ENCODE results near the gene AGTR1. TPM values are rescaled to one million over a fixed set of nuclear protein-coding genes. Genes with fewer than 3 reads are reported as not detected.

The AGTR1 gene
- total RNA-seq, 2 experiments from 2014 or later: not detected

DNA sequence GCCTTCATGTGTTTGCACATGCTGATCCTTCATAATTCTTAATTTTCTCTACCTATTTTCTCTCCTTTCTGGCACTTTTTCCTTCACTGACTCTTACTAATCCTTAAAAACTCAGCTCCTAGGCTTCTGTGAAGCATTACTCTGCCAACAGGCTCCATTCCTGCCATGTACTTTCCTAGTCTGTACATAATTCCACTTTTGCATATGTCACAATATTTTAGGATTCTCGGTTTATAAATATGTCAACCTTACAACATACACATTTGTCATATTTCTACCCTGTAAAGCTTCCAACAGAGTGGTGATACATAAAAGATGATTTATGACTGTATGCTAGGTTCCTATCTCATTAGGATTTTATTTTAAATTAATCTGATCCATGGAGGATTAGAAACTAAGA, 38.2 kb upstream of the AGTR1 start:
- TF ChIP-seq, protein P1, sequence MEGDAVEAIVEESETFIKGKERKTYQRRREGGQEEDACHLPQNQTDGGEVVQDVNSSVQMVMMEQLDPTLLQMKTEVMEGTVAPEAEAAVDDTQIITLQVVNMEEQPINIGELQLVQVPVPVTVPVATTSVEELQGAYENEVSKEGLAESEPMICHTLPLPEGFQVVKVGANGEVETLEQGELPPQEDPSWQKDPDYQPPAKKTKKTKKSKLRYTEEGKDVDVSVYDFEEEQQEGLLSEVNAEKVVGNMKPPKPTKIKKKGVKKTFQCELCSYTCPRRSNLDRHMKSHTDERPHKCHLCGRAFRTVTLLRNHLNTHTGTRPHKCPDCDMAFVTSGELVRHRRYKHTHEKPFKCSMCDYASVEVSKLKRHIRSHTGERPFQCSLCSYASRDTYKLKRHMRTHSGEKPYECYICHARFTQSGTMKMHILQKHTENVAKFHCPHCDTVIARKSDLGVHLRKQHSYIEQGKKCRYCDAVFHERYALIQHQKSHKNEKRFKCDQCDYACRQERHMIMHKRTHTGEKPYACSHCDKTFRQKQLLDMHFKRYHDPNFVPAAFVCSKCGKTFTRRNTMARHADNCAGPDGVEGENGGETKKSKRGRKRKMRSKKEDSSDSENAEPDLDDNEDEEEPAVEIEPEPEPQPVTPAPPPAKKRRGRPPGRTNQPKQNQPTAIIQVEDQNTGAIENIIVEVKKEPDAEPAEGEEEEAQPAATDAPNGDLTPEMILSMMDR (IDR thresholded peaks at IDR 0.05): no peak
- Mint-ChIP-seq H3K4me1 (ENCODE audit: low read depth) (no peaks in the 10 kb centered on the region), H3K27ac (no peak overlapping the region), H3K36me3 (ENCODE audit: low read depth) (no peaks in the 10 kb centered on the region), H3K27me3 (no peaks in the 10 kb centered on the region), H3K9me3 (peaks cover 2% of the 10 kb centered on the region), H3K4me3 (no peak overlapping the region)
- ChIA-PET CTCF (no interaction called here), POLR2A (no interaction called here)
- intact Hi-C loops (cut with micrococcal nuclease): no loop called here
- ATAC-seq (no peak), DNase-seq (no peak)

DNA sequence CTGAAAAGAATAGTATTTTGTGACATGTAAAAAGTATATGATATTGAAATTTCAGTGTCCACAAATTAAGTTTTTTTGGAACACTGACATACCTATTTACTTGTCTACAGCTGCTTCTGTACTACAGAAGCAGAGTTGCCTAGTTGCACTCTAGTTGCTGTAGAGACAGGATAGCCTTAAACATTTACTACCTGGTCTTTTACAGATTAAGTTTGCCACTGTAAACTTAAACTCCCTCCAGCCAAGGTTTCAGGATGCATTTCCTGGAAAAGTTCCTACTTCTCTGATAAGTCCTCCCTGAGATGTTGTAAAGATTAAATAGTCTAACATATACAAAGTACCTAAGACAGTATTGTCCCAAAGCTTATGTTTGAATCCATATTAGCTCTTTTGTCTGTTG, 17.4 kb upstream of the AGTR1 start:
- H3K4me3 Mint-ChIP-seq: no peak overlapping the region
- H3K9me3 Mint-ChIP-seq: no peaks in the 10 kb centered on the region
- CTCF ChIA-PET: no interaction called here
- ATAC-seq: no peak
- no peak for DNase-seq
- POLR2A ChIA-PET: no interaction called here
- TF ChIP-seq, protein P1 (IDR thresholded peaks at IDR 0.05): no peak
- intact Hi-C loops (cut with micrococcal nuclease): no loop called here
- H3K27me3 Mint-ChIP-seq: no peaks in the 10 kb centered on the region
- H3K27ac Mint-ChIP-seq: no peak overlapping the region
- H3K4me1 Mint-ChIP-seq (ENCODE audit: low read depth): no peaks in the 10 kb centered on the region
- H3K36me3 Mint-ChIP-seq (ENCODE audit: low read depth): no peaks in the 10 kb centered on the region

DNA sequence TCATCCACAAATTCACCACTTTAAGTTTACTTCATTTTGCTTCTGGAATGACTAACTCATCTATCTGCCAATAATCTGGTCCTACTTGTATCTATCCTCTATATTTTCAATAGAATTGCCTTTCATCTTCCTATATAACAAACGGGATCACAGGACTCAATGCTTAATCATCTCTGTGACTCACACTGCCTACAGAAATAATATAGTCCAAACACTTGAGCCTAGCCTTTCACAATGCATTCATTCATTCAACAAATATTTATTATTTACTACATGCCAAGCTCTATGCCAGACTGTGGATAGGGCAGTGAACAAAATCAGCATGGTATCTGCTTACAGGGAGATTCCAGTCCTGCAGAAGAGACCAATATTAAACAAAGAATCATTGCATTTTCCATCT, 16.6 kb upstream of the AGTR1 start:
- ATAC-seq: no peak
- H3K9me3 Mint-ChIP-seq: no peaks in the 10 kb centered on the region
- DNase-seq: no peak
- no peaks in the 10 kb centered on the region for H3K36me3 Mint-ChIP-seq (ENCODE audit: low read depth)
- no peaks in the 10 kb centered on the region for H3K4me1 Mint-ChIP-seq (ENCODE audit: low read depth)
- no peak overlapping the region for H3K27ac Mint-ChIP-seq
- POLR2A ChIA-PET: no interaction called here
- intact Hi-C loops (cut with micrococcal nuclease): no loop called here
- CTCF ChIA-PET: no interaction called here
- H3K27me3 Mint-ChIP-seq: no peaks in the 10 kb centered on the region
- TF ChIP-seq, protein P1 (IDR thresholded peaks at IDR 0.05): no peak
- H3K4me3 Mint-ChIP-seq: no peak overlapping the region

DNA sequence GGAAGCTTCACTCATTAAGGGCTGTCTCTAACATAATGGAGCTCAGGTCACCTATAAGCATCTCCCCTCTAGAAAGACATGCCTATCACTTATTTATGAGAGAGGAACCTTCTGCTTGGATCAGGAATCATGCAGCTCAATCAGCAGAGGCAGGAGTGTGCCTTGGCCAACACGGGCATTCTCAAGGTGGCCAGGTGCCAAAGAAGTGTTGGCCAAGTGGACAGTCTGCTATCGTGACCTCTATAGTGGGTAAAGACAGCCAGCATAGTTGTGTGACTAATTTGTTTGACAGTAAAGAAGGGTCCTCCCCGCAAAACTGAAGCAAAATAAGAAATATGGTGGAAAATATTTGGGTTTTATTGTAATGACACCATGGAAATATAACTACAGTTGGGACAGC, 14.7 kb upstream of the AGTR1 start:
- TF ChIP-seq, protein P1 (IDR thresholded peaks at IDR 0.05): no peak
- POLR2A ChIA-PET: no interaction called here
- no peaks in the 10 kb centered on the region for H3K36me3 Mint-ChIP-seq (ENCODE audit: low read depth)

DNA sequence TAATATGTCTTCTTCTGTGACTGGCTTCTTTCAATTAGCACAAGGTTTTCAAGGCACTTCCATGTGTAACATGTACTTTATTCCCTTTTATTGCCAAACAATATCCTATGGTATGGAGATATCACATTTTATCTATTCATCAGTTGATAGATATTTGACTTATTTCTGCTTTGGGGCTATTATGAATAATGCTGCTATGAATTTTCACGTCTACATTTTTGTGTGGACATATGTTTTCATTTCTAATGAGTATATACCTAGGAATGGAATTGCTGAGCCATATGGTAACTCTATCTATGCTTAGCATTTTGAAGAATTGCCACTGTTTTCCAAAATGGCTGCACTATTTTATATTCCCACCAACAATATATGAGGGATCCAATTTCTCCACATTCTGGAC, 3.6 kb upstream of the AGTR1 start:
- no peak for ATAC-seq
- H3K4me3 Mint-ChIP-seq: no peak overlapping the region
- H3K36me3 Mint-ChIP-seq (ENCODE audit: low read depth): no peaks in the 10 kb centered on the region
- no peak for DNase-seq
- intact Hi-C loops (cut with micrococcal nuclease): no loop called here
- POLR2A ChIA-PET: no interaction called here
- H3K27ac Mint-ChIP-seq: no peak overlapping the region
- TF ChIP-seq, protein P1 (IDR thresholded peaks at IDR 0.05): no peak
- H3K27me3 Mint-ChIP-seq: peaks cover 14% of the 10 kb centered on the region
- CTCF ChIA-PET: no interaction called here
- H3K9me3 Mint-ChIP-seq: peaks cover 3% of the 10 kb centered on the region
- H3K4me1 Mint-ChIP-seq (ENCODE audit: low read depth): no peaks in the 10 kb centered on the region

More for the DNA sequence above, 14.7 kb upstream of the AGTR1 start:
- CTCF ChIA-PET: no interaction called here
- no peaks in the 10 kb centered on the region for H3K4me1 Mint-ChIP-seq (ENCODE audit: low read depth)
- DNase-seq (no peak), ATAC-seq (no peak)
- intact Hi-C loops (cut with micrococcal nuclease): no loop called here
- no peak overlapping the region for H3K27ac Mint-ChIP-seq
- H3K4me3 Mint-ChIP-seq: no peak overlapping the region
- no peaks in the 10 kb centered on the region for H3K27me3 Mint-ChIP-seq
- H3K9me3 Mint-ChIP-seq: no peaks in the 10 kb centered on the region
